Vagina (tissue), 2 donors: ENCODE results near the gene ANKRD35. TPM values are rescaled to one million over a fixed set of nuclear protein-coding genes. Genes with fewer than 3 reads are reported as not detected.
A peak's percentile ranks its signal among the peaks of the same experiment; 100 is the strongest.
"Not testable (repeated sequence)": the region's sequence is repeated elsewhere in the genome, so short reads cannot be mapped to it uniquely, and the experiment has no call there.

ENCODE experiments used
- DNase-seq, 2 donors: peaks; one replicate each; pipeline ENCODE4 v3.0.0-alpha.2; 2017; ENCODE audit errors: extremely low spot score in 2 of 2
- H3K27ac ChIP-seq: fragments of 200-600 bp; sonication (generic); one replicate; pipeline ENCODE4 v1.5.1; 2019
- H3K27me3 ChIP-seq: fragments of 200-600 bp; sonication (generic); one replicate; pipeline ENCODE4 v1.5.1; 2019
- H3K36me3 ChIP-seq, 2 donors: fragments of 200-600 bp; sonication (generic); one replicate each; pipeline ENCODE4 v1.5.1; 2017 to 2019
- H3K4me1 ChIP-seq: fragments of 200-600 bp; sonication (generic); one replicate; pipeline ENCODE4 v1.5.1; 2019
- H3K4me3 ChIP-seq, 2 donors: fragments of 200-600 bp; sonication (generic); 1 replicate in 1 of 2; 2 replicates in 1 of 2; pipeline ENCODE4 v1.5.1; 2016 to 2019
- H3K9me3 ChIP-seq: fragments of 200-600 bp; sonication (generic); one replicate; pipeline ENCODE4 v1.5.1; 2019
- CTCF ChIP-seq, 3 experiments: fragments of 450-650 bp in 2 of 3; fragments of 200-600 bp in 1 of 3; sonication (generic) in 1 of 3; IDR thresholded peaks; one replicate each; pipeline ENCODE4 v1.5.1; 2017 to 2019; ENCODE audit warnings: antibody characterized with exemption in 3 of 3, mild to moderate bottlenecking in 2 of 3, moderate library complexity in 2 of 3
- POLR2A ChIP-seq, 2 donors: fragments of 450-650 bp; IDR thresholded peaks; one replicate each; pipeline ENCODE4 v1.6.1; 2017; ENCODE audit warnings: antibody characterized with exemption in 2 of 2, mild to moderate bottlenecking in 2 of 2, moderate library complexity in 2 of 2
- POLR2AphosphoS5 ChIP-seq, 2 donors: sonication (generic); formaldehyde crosslinking; IDR thresholded peaks; one replicate each; pipeline ENCODE4 v1.9.0; 2017; ENCODE audit warnings: antibody characterized with exemption in 2 of 2, mild to moderate bottlenecking in 2 of 2, low read depth in 1 of 2; ENCODE audit not compliant: insufficient read depth in 1 of 2
- intact Hi-C: fragments of 100-400 bp; cut with DNase I; formaldehyde crosslinking; loops from one replicate; pipeline ENCODE4 v1.15.1; 2023
- microRNA-seq: library from miRNA; unstranded; fragments of <30 nt; microRNA quantifications from one replicate; pipeline ENCODE4, GENCODE V29; 2017; ENCODE audit warnings: borderline number of aligned reads, borderline replicate concordance
- small RNA-seq: library from RNA; depleted of rRNA; stranded (forward); fragments of <200 nt; gene quantifications from one replicate; pipeline ENCODE3, GENCODE V24; 2016
- total RNA-seq: library from RNA; depleted of rRNA; stranded (reverse); fragments of >200 nt; gene quantifications from one replicate; pipeline ENCODE4 v1.2.3, GENCODE V29; 2016

Gene ANKRD35
- total RNA-seq, 1 donor from 2014 or later: 17.9 TPM

GRCh38 chr1:145823565-145824498 is 61.8 kb downstream of the ANKRD35 start, which contains the start of the genes POLR3C and RNF115:
TSS of gene POLR3C (plus strand) at chr1:145824200. CDS start at chr1:145825777, 1,577 bp downstream.
TSS of gene RNF115 (minus strand) at chr1:145824095. CDS start at chr1:145823873, 222 bp downstream.
- TF ChIP-seq POLR2AphosphoS5 (IDR thresholded peaks at IDR 0.05; ENCODE audit: insufficient read depth in 1 of 2, low read depth in 1 of 2) (peak; percentile 32 to 84), POLR2A (IDR thresholded peaks at IDR 0.05) (peak in 1 of 2 donors; percentile 68), CTCF (IDR thresholded peaks at IDR 0.05) (no peak)
- Histone ChIP-seq H3K9me3 (no peaks in the 10 kb centered on the region), H3K36me3 (peaks cover 7 to 27% of the 10 kb centered on the region in 2 donors), H3K27me3 (no peaks in the 10 kb centered on the region), H3K4me3 (peak within 1 kb of the TSS; percentile 54 to 78), H3K27ac (peak within 1 kb of the TSS; percentile 89), H3K4me1 (peaks cover 19% of the 10 kb centered on the region)
- DNase-seq: no peak
- intact Hi-C loops: no loop called here

- H3K27me3 ChIP-seq, intact Hi-C loops, H3K27ac ChIP-seq, H3K9me3 ChIP-seq, DNase-seq: not testable (repeated sequence)
- peak overlapping the region in 1 of 2 donors; percentile 54 for H3K4me3 ChIP-seq
- peaks cover 19% of the 10 kb centered on the region for H3K4me1 ChIP-seq
- H3K36me3 ChIP-seq: peaks cover 7 to 17% of the 10 kb centered on the region in 2 donors
These were observed 62.8 kb downstream of the ANKRD35 start for GRCh38 chr1:145822779-145823331.

GRCh38 chr1:145818095-145818494 is 67.6 kb downstream of the ANKRD35 start:
- intact Hi-C loops, H3K4me1 ChIP-seq, H3K9me3 ChIP-seq, DNase-seq, H3K27ac ChIP-seq, H3K36me3 ChIP-seq, H3K4me3 ChIP-seq, H3K27me3 ChIP-seq: not testable (repeated sequence)

Small RNAs within 50 kb of the gene (microRNA-seq; reads per million reads assigned to microRNA genes)
- gene MIR6736: not detected

Small RNAs within 50 kb of the gene (small RNA-seq; reads per million reads assigned to genes)
- gene MIR6736: not detected

Other genes starting within 250 kb of the ANKRD35 start
- gene PDZK1, start 178.5 kb downstream of the ANKRD35 start, total RNA-seq: 0.49 TPM
- 0.49 TPM for gene CD160, start 166.4 kb downstream of the ANKRD35 start, total RNA-seq
- 16.2 TPM for gene RNF115, start 61.8 kb downstream of the ANKRD35 start, total RNA-seq
- 34.6 TPM for gene POLR3C, start 61.7 kb downstream of the ANKRD35 start, total RNA-seq
- gene NUDT17, start 40.2 kb downstream of the ANKRD35 start, total RNA-seq: 2.5 TPM
- gene PIAS3, start 26.8 kb downstream of the ANKRD35 start, total RNA-seq: 40.5 TPM
- 6.1 TPM for gene ITGA10, start 24.2 kb upstream of the ANKRD35 start, total RNA-seq
- 23.6 TPM for gene PEX11B, start 32.9 kb upstream of the ANKRD35 start, total RNA-seq
- 93.3 TPM for gene RBM8A, start 41.6 kb upstream of the ANKRD35 start, total RNA-seq
- 25.0 TPM for gene LIX1L, start 72.2 kb upstream of the ANKRD35 start, total RNA-seq
- gene ANKRD34A, start 78.7 kb upstream of the ANKRD35 start, total RNA-seq: 1.7 TPM
- 15.0 TPM for gene POLR3GL, start 78.8 kb upstream of the ANKRD35 start, total RNA-seq
- gene TXNIP, start 110.7 kb upstream of the ANKRD35 start, total RNA-seq: 1,858 TPM
- not detected for gene HJV, start 135.9 kb upstream of the ANKRD35 start, total RNA-seq